Bone marrow (tissue), 2 donors: ENCODE results near the gene ATP5ME.
"Not testable (repeated sequence)": the region's sequence is repeated elsewhere in the genome, so short reads cannot be mapped to it uniquely, and the experiment has no call there.

Experiments used
- DNase-seq, 2 donors: peaks; one replicate each; lab custom pipeline; 2025; lab: John Stamatoyannopoulos, UW

ATP5ME gene

DNA sequence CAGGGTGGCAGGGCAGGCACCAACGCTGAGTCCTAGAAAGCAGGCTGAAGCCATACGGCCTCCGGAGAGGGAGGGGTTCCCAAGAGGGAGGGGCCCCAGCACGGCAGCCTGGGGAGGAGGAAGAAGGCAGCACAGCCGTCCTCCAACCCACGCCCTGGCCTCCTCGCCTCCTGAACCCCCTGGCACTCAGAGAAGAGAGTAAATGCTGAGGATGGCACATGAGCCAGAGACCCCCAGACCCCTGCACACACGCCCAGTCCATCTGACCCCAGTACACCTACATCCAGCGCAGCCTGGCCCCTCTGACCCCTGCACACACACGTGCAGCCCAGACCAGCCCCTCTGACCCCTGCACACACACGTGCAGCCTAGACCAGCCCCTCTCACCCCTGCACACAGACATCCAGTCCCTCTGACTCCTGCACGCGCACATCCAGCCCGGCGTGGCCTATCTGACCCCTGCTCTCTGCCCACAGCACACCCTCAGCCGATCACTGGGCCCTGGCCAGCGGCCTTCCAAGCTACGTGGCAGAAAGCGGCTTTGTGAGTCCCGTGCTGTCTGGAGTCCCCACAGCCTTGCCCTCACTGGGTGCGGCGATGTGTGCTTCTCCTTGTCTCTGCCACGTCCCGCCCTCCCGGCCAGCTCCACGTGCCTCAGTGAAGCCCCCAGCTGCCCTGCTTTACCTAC is 18.5 kb downstream of the ATP5ME start:
- no peak for DNase-seq

DNA sequence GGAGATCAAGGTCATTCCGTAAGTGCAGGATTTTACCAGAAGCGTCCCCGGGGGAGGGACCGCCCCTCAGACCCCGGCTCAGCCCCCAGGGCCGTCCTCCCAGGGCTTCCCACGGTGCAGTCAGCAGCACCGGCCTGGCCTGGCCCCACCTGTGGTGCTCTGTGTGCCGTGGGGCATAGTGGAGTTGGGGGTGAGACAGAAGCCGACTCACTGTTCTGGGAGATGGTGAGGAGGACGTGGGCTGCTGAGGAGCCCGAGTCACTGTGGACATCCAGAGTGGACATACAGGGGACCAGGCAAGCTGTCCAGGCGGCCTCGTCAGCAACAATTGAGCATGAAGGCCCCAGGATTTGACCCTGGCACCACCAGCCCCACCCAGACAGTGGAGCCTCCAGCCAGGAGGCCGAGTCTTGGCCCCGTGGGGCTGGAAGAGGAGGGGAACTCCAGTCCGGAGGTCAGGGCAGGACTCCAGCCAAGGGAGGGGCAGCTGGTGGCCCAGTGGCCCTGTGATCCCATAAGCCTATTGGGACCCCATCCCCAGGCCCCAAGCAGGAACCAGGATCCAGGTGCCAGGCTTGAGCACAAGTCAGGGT is 19.1 kb downstream of the ATP5ME start:
- DNase-seq = no peak

DNA sequence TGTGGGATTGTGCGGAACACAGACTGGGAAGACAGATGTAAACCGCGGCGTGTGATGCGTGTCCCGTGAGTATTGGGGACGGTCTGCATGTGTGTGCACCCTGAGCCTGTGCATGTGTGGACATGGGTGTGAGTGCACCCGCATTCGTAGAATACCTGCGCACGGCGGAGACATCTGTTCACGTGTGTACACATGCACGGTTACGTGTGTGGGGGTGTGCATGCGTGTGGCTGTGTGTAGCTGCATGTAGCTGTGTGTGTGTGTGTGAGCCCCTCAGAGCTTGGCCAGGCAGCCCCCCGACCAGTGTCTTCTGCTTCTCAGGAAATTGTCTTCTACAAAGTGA is 19.6 kb downstream of the ATP5ME start:
- no peak for DNase-seq

DNA sequence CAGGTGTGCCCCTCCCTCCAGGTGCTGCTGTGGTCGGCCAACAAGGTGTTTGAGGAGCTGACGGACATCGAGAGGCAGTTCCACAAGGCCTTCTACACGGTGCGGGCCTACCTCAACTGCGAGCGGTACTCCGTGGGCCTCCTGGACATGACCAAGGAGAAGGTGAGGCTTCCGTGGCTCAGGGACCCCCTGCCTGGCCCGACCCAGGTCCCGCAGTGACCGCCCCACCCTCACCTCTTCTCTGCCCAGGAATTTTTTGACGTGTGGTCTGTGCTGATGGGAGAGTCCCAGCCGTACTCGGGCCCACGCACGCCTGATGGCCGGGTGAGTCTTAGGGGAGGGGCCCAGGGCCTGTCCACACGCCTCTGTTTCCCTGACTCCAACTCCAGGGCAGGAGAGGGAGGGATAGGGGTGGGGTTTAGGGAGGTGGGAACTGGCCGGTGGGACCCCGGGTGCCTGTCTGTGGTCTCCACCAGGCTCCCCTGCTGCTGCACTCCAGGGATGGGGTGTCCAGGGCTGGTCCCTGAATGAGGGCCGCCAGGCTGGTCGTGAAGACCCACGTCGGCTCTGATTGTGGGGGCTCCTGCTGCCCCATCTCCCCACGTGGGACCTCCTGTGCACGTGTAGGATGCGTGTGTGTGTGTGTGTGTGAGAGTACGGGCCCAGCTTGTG is 20.1 kb downstream of the ATP5ME start:
- DNase-seq = no peak

DNA sequence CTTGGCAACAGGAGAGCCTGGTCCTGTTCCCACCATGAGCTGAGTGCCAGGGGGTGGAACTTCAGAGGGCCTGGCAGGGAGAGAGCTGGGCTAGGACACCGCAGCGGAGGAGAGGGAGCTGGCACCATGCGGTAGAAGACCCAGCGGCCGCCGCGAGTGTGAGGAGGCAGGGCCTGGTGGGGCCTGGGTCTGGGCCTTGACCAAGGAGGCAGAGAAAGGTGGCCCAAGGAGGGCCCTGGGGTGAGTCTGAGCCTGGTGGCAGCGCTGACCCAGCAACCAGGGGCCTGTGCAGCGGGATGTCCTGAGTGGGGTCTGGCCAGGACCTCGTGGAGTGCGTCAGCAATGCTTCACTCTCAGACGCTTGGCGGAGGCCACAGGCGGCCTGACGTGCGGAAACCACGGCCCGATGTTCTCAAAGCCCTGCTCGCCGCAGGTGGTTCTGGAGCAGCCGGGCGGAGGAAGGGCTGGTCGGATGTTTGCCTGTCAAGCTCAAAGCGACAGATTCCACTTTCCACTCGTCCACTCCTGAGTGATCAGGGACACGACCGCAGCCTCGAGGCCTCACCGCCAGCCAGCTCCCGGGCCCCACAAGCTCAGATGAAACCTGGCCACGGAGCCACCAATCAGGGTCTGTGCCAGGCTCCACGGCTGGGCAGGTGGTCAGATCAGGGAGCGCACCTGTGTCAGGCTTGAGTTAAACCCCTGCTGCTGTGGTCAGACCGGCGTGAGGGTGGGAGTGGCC is 20.8 kb downstream of the ATP5ME start:
- DNase-seq = no peak

DNA sequence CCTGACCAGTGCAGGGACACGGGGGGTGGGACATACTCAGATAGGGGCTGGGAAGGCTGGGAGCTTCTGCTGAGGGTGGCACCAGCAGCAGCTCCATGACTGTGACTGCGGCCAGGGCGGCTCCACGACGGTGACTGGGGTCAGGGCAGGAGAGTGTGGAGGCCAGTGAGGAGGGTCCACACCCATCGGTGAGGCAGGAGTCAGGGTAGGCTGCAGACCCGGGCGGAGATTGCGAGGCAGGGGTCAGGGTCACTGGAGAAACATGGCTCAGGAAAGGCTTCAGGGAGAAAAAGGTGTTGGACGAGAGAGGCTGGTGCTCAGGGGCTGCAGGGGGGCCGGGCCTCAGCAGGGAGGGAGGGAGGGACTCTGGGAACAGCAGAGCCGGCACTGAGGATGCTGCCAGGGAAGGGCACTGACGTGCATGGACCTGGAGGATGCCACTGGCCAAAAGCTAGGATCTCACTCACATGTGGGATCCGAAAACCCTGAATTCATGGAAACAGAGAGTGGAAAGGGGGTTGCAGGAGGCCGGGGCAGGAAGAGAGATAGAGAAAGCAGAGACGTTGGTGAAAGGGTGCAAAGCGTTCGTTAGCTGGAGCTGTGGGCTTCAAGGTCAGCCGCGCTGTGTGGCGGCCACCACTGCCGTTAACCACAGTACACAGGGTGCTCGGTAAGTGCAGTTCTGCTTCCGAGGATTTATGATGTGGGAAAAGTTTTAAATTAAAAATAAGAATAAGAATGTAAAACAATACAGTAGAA is 22.0 kb downstream of the ATP5ME start:
- DNase-seq = no peak

DNA sequence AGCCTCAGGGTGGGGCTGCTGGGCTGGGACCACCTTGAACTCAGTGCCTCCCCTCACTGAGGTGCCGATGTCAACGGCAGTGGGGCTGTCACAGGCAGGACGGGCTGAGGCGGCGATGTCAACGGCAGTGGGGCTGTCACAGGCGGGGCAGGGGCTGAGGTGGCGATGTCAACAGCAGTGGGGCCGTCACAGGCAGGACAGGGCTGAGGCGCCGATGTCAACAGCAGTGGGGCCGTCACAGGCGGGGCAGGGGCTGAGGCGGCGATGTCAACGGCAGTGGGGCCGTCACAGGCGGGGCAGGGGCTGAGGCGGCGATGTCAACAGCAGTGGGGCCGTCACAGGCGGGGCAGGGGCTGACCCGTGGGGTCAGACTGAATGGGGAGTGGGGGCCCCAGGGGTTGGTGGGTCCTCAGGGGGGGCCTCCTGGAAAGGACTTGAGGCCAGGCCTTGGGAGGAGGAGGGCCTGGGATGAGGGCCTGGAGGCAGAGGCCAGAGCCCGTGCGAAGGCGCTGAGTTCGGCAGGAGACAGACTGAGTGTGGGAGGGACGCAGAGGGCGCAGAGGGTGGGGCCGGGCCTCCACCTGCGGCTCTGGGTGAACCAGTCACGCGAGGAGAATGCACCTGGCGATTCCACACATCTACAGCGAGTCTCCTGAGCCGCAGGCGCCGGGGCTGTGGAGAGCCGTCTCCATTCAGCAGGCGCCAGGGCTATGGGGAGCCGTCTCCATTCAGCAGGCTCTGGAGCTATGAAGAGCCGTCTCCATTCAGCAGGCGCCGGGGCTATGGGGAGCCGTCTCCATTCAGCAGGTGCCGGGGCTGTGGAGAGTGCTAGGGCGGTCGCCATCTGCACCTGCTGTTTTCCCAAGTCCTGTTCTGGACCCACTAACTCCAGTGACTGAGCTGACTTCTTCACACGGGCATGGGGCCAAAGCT is 22.9 kb downstream of the ATP5ME start:
- DNase-seq = no peak

DNA sequence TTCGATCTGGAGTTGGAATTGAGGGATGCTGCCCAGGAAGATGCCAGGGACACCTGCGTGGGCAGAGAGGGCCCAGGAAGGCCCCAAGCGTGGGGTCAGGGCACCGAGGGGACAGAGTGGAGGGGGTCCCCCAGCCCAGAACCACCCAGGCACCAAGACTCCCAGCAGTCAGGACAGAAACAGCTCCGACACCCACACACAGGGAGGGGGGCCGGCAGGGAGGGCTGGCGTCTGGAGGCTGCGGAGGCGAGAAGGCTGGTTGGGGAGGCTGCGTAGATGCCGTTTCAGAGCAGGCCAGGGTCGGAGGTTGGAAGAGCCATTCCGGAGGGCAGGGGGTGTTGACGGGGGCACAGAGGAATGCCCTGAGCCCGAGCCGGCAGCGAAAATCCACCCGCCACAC is 23.6 kb downstream of the ATP5ME start:
- no peak for DNase-seq

DNA sequence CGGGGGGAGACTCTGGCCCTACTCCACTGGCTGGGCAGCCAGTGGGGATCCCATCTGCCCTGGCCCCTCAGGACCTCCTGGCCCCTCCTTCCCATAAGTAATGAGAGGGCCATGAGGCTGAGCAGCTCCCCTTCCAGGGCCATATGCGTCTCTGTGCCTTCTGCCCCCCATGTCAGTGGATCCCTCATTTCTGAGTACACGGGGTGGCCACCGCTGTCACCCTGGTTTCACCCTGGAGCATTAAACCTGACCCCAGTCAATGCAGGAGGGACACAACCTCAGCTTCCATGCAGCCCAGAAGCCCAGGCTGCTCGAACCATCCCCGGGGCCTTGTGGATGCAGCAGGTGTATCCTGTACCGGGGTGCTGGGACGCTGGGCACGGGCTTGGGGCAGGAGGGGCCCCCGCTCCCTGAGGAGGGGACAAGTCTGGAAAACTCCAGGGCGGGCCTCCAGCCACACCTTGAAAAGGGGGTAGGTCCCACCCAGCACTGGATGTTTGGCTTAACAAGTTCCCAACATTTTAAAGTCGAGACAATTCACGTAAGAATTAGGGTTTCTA is 24.2 kb downstream of the ATP5ME start:
- DNase-seq = no peak

DNA sequence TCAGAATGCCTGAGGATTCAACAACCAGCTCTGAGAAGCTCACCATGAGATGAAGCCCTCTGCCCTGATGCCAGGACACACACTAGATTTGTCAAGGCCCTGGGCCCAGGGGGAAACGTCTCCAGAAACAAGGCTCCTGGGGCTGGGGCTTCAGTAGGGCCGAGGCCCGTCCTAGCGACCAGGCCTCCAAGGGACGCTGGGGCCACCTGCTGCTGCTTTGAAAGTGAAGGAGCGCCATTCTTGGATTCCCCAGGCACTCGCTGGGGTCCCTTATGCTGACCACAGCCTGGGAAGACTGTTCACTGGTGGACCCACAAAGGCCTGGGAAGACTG is 24.8 kb downstream of the ATP5ME start:
- no peak for DNase-seq

DNA sequence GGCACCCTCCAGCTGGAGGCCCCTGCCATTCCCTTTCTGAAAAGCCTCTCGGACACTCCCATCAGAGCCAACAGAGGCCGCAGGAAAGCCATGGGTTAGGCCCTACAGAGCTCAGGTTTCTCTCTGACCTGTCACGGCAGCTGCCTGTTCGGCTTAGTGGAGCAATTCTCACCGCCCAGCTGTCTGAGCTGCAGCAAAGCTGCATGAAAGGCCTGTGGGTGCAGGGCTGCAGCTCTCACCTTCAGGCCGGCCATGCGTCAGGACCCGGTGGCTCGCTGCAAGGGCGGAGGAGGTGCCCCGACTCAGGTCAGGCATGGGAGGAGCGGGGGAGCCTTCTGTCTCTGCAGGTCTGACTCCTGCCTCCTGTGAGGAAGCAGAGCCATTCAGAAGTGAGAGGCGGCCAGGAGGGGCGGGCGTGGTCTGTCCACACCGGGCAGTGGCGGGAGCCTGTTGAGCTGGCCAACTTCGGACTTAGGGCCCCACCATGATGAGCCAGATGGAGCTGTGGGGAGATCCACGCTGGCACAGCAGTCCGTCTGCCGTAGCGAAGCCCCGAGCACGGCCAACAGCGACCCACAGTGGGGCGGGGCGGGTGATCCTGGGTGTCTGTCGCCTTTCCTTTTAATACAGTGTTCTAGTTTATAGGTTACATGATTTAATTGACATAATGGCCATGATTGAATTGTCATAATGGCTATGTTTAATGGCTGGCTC is 25.3 kb downstream of the ATP5ME start:
- DNase-seq = no peak

DNA sequence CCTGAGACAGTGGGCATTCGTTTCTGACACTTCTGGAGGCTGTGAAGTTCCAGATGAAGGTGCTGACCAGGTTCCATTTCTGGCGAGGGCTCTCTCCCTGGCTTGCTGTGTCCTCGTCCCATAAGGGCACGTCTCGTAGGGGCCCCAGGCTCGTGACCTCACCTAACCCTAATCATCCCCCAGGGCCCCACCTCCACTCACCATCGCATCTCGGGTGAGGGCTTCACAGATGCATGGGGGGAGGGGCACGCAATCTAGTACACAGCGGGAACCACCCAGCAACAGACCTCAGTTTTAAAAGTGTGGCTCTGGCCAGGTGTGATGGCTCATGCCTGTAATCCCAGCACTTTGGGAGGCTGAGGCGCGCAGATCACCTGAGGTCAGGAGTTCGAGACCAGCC is 26.6 kb downstream of the ATP5ME start:
- DNase-seq = no peak

DNA sequence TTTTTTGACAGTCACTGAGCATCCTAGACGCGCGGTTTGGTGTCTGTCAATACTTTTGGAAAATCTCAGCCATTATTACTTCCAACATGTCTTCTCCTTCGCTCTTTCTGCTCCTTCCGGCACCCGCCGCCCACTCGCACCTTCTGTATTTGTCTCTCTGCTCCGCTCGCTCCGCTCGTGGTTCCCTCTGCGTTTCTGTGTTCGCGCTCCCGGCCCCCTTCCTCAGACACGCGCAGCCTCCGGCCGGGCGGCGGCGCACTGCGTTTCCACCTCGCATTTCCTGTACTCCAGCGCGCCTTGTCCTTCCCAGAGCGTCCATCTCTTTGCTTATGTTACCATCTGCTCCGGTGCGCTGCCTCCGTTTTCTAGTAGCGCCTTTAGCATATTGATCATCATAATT is 27.6 kb downstream of the ATP5ME start:
- DNase-seq = no peak

DNA sequence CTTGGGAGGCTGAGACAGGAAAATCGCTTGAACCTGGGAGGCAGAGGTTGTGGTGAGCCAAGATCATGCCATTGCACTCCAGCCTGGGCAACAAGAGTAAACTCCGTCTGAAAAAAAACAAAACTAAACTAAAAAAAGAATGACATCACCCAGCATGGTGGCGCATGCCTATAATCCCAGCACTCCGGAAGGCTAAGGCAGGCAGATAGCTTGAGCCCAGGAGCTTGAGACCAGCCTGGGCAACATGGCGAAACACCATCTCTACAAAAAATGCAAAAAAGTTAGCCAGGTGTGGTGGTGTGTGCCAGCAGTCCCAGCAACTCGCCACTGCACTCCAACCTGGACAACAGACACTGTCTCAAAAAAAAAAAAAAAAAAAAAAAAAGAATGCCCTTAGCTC is 31.7 kb downstream of the ATP5ME start:
- DNase-seq = not testable (repeated sequence)

DNA sequence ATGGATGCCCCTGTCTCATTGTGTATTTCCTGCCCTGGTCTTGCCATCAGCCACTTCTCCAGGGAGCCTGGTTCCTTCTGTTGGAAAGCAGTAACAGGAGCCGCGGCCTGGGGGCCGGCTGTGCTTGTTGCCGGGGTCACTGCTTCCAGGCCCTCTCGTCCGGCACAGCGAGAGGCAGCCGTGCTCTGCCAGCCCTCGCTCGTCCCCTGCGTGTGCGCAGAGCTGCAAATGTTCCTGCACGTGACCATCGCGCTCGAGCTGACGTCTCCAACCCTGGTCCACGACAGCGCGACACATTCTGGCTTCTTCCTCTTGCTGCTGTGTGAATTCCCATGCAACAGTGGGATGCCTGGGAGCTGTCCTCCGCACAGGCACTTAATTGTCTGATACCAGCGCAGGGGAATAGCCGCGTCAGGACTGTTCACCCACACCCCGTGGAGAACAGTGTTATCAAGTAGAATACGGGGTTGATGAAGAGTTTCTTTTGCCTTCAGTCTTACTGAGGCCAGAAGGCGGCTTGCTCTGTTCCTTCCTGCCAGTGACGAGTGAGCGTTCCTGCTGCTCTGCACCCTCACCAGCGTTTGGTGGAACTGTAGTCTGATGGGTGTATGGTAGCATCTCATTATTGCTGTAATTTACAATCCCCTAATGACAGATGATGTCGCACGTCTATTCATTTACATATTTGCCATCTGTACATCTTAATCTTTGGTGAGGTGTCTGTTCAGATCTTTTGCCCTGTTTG is 36.4 kb downstream of the ATP5ME start:
- DNase-seq = no peak

DNA sequence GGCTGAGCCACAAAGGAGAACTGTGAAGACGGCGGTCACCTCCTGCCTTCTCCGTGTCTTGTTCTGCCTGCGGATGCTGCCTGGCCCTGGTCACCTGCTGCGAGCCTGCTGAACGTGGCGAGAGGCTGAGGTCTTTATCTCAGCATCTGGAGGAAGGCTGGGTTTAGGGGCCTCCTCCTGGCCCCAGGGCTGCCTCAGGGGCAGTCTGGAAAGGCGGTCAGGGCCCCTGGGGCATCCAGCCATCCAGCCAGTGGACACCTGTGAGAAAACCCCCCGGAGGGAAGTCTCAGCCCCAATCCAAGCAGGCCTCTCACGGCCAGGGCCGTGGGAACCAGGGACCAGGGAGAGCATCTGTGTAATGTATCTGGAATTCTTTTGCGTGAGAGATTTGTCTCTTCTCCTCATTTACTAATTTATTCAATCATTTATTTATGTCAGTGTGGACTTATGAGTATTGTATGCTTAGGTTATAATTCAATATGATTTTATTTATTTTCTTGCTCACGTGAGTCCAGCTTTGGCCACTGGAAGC is 37.4 kb downstream of the ATP5ME start:
- DNase-seq = no peak

DNA sequence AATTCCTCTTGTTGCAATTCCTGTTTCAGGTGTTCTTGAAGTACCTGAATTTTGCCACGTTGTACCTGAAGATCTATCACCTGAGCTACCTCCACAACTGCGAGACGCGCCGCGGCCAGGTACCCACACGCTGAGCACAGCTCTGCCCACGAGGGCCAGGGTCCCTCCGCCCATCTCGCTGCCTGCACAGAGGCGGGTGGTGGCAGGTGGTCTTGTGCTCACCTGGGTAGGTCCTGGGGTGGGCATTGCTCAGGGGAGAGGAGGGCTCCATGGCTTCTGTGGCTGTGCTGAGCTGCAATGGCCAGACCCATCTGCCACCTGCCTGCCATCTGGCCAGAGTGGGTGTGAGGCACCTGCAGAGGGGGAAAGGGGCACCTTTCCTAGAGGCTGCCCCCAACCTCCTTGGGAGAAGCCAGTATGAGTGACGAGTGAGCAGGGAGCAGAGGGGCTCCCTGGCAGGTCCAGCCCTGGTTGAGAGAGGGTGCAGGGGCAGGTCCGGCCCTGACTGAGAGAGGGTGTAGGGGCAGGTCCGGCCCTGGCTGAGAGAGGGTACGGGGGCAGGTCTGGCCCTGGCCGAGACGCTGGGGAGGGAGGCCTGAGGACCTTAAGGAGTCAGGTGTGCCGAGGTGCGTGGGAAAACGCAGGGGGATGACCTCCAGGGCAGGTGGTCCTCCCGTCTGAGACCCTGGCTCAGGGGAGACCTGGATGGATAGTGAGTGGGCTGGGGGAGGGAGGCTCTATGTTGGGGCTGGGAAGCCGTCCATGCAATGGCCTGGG is 38.0 kb downstream of the ATP5ME start:
- DNase-seq = no peak

DNA sequence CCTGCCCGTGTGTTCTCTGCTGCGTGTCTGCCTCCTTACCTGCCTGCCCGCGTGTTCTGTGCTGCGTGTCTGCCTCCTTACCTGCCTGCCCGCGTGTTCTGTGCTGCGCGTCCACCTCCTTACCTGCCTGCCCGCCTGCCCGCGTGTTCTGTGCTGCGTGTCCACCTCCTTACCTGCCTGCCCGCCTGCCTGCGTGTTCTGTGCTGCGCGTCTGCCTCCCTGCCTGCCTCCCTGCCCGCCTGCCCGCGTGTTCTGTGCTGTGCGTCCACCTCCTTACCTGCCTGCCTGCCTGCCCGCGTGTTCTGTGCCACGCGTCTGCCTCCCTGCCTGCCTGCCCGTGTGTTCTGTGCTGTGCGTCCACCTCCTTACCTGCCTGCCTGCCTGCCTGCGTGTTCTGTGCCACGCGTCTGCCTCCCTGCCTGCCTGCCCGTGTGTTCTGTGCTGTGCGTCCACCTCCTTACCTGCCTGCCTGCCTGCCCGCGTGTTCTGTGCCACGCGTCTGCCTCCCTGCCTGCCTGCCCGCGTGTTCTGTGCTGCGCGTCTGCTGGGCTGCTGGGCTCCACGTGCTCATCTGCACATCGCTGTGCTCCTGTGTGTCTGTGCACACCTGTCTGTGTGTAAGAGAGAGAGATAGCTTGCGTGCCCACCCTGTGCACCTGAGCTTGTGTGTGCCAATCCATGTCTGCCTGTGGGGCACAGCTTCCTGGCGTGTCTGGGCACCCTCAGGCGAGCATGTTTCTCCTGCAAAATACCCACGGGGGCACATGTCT is 38.8 kb downstream of the ATP5ME start:
- not testable (repeated sequence) for DNase-seq
